ENCODE data around the gene ZNF90. TPM values are rescaled to one million over a fixed set of nuclear protein-coding genes. Genes with fewer than 3 reads are reported as not detected.
"Not testable (repeated sequence)": the region's sequence is repeated elsewhere in the genome, so short reads cannot be mapped to it uniquely, and the experiment has no call there.

ZNF90 gene
- total RNA-seq, 2 donors from 2014 or later = 11.8 to 15.5 TPM

- H3K4me3 Mint-ChIP-seq = no peak overlapping the region
Observed at GRCh38 chr19:20072936-20073335, 4.9 kb upstream of the ZNF90 start.

GRCh38 chr19:20078581-20079031 is 806 bp downstream of the ZNF90 start:
- no peaks in the 10 kb centered on the region for H3K27me3 Mint-ChIP-seq
- H3K36me3 Mint-ChIP-seq (ENCODE audit: low read depth) = peaks cover 6% of the 10 kb centered on the region
- ATAC-seq (replicated peaks) = no peak
- H3K27ac Mint-ChIP-seq = peak overlapping the region; percentile 75
- H3K4me3 Mint-ChIP-seq = peak overlapping the region; percentile 93
- H3K4me1 Mint-ChIP-seq = peaks cover 7% of the 10 kb centered on the region
- no peaks in the 10 kb centered on the region for H3K9me3 Mint-ChIP-seq

More at GRCh38 chr19:20072936-20073335, 4.9 kb upstream of the ZNF90 start:
- H3K27me3 Mint-ChIP-seq = no peaks in the 10 kb centered on the region
- ATAC-seq (replicated peaks) = no peak
- H3K36me3 Mint-ChIP-seq (ENCODE audit: low read depth) = no peaks in the 10 kb centered on the region
- no peak overlapping the region for H3K27ac Mint-ChIP-seq
- H3K4me1 Mint-ChIP-seq = no peaks in the 10 kb centered on the region
- no peaks in the 10 kb centered on the region for H3K9me3 Mint-ChIP-seq

GRCh38 chr19:20079476-20079875 is 1.7 kb downstream of the ZNF90 start:
- Mint-ChIP-seq H3K9me3 (no peaks in the 10 kb centered on the region), H3K36me3 (ENCODE audit: low read depth) (peaks cover 6% of the 10 kb centered on the region), H3K27ac (no peak overlapping the region), H3K4me1 (peaks cover 7% of the 10 kb centered on the region), H3K4me3 (peak overlapping the region; percentile 93), H3K27me3 (no peaks in the 10 kb centered on the region)
- no peak for ATAC-seq (replicated peaks)

GRCh38 chr19:20080656-20081055 is 2.9 kb downstream of the ZNF90 start:
- no peak overlapping the region for H3K27ac Mint-ChIP-seq
- H3K4me1 Mint-ChIP-seq = peaks cover 7% of the 10 kb centered on the region
- H3K4me3 Mint-ChIP-seq = no peak overlapping the region
- ATAC-seq (replicated peaks) = no peak
- no peaks in the 10 kb centered on the region for H3K9me3 Mint-ChIP-seq
- peaks cover 6% of the 10 kb centered on the region for H3K36me3 Mint-ChIP-seq (ENCODE audit: low read depth)
- no peaks in the 10 kb centered on the region for H3K27me3 Mint-ChIP-seq

- H3K9me3 Mint-ChIP-seq; ATAC-seq (replicated peaks); H3K27ac Mint-ChIP-seq; H3K4me3 Mint-ChIP-seq; H3K4me1 Mint-ChIP-seq; H3K27me3 Mint-ChIP-seq; H3K36me3 Mint-ChIP-seq (ENCODE audit: low read depth): not testable (repeated sequence)
Observed at GRCh38 chr19:20082232-20082833, 4.5 kb downstream of the ZNF90 start.

GRCh38 chr19:20082876-20083275 is 5.1 kb downstream of the ZNF90 start:
- not testable (repeated sequence) for H3K9me3 Mint-ChIP-seq; H3K27me3 Mint-ChIP-seq; H3K4me3 Mint-ChIP-seq; H3K27ac Mint-ChIP-seq; ATAC-seq (replicated peaks); H3K36me3 Mint-ChIP-seq (ENCODE audit: low read depth)
- H3K4me1 Mint-ChIP-seq = peaks cover 11% of the 10 kb centered on the region

GRCh38 chr19:20102097-20102496 is 24.3 kb downstream of the ZNF90 start:
- Mint-ChIP-seq H3K36me3 (ENCODE audit: low read depth) (peaks cover 46% of the 10 kb centered on the region), H3K27me3 (no peaks in the 10 kb centered on the region), H3K4me3 (no peak overlapping the region), H3K4me1 (no peaks in the 10 kb centered on the region), H3K9me3 (peaks cover 19% of the 10 kb centered on the region), H3K27ac (no peak overlapping the region)
- ATAC-seq (replicated peaks) = peak; percentile 21

GRCh38 chr19:20103091-20103740 is 25.4 kb downstream of the ZNF90 start:
- Mint-ChIP-seq H3K9me3 (peaks cover 19% of the 10 kb centered on the region), H3K4me1 (no peaks in the 10 kb centered on the region), H3K27me3 (no peaks in the 10 kb centered on the region)

GRCh38 chr19:20107301-20107700 is 29.5 kb downstream of the ZNF90 start:
- Mint-ChIP-seq H3K4me3 (no peak overlapping the region), H3K27ac (no peak overlapping the region), H3K4me1 (no peaks in the 10 kb centered on the region), H3K9me3 (peaks cover 5% of the 10 kb centered on the region), H3K36me3 (ENCODE audit: low read depth) (peaks cover 53% of the 10 kb centered on the region), H3K27me3 (no peaks in the 10 kb centered on the region)
- ATAC-seq (replicated peaks) = no peak

More at GRCh38 chr19:20103091-20103740, 25.4 kb downstream of the ZNF90 start:
- Mint-ChIP-seq H3K27ac (no peak overlapping the region), H3K36me3 (ENCODE audit: low read depth) (peaks cover 52% of the 10 kb centered on the region), H3K4me3 (no peak overlapping the region)
- no peak for ATAC-seq (replicated peaks)

GRCh38 chr19:20118064-20118839 is 40.5 kb downstream of the ZNF90 start:
- not testable (repeated sequence) for H3K27ac Mint-ChIP-seq; H3K4me1 Mint-ChIP-seq; ATAC-seq (replicated peaks); H3K27me3 Mint-ChIP-seq; H3K4me3 Mint-ChIP-seq
- Mint-ChIP-seq H3K36me3 (ENCODE audit: low read depth) (peaks cover 38% of the 10 kb centered on the region), H3K9me3 (peaks cover 22% of the 10 kb centered on the region)

GRCh38 chr19:20124879-20125278 is 47.1 kb downstream of the ZNF90 start:
- peaks cover 17% of the 10 kb centered on the region for H3K36me3 Mint-ChIP-seq (ENCODE audit: low read depth)
- no peaks in the 10 kb centered on the region for H3K4me1 Mint-ChIP-seq
- H3K4me3 Mint-ChIP-seq = no peak overlapping the region

GRCh38 chr19:20132933-20133332 is 55.1 kb downstream of the ZNF90 start:
- not testable (repeated sequence) for H3K9me3 Mint-ChIP-seq; H3K4me1 Mint-ChIP-seq; H3K27ac Mint-ChIP-seq; H3K27me3 Mint-ChIP-seq; H3K36me3 Mint-ChIP-seq (ENCODE audit: low read depth); ATAC-seq (replicated peaks); H3K4me3 Mint-ChIP-seq

More at GRCh38 chr19:20124879-20125278, 47.1 kb downstream of the ZNF90 start:
- Mint-ChIP-seq H3K27me3 (no peaks in the 10 kb centered on the region), H3K27ac (no peak overlapping the region), H3K9me3 (peaks cover 12% of the 10 kb centered on the region)
- no peak for ATAC-seq (replicated peaks)

- not testable (repeated sequence) for H3K4me1 Mint-ChIP-seq; H3K27ac Mint-ChIP-seq; H3K9me3 Mint-ChIP-seq; ATAC-seq (replicated peaks); H3K27me3 Mint-ChIP-seq; H3K4me3 Mint-ChIP-seq; H3K36me3 Mint-ChIP-seq (ENCODE audit: low read depth)
Observed at GRCh38 chr19:20137714-20138113, 59.9 kb downstream of the ZNF90 start.

GRCh38 chr19:20151617-20152145 is 73.9 kb downstream of the ZNF90 start:
- Mint-ChIP-seq H3K4me3 (no peak overlapping the region), H3K4me1 (no peaks in the 10 kb centered on the region)

More at GRCh38 chr19:20151617-20152145, 73.9 kb downstream of the ZNF90 start:
- Mint-ChIP-seq H3K27ac (no peak overlapping the region), H3K27me3 (peaks cover 4% of the 10 kb centered on the region), H3K9me3 (peaks cover 6% of the 10 kb centered on the region), H3K36me3 (ENCODE audit: low read depth) (no peaks in the 10 kb centered on the region)
- no peak for ATAC-seq (replicated peaks)
